Measurements from ENCODE around the gene DUSP3. TPM values are rescaled to one million over a fixed set of nuclear protein-coding genes. Genes with fewer than 3 reads are reported as not detected.

Gene DUSP3
- total RNA-seq, 3 donors from 2014 or later = 46.9 to 123 (median 62.9) TPM

DNA sequence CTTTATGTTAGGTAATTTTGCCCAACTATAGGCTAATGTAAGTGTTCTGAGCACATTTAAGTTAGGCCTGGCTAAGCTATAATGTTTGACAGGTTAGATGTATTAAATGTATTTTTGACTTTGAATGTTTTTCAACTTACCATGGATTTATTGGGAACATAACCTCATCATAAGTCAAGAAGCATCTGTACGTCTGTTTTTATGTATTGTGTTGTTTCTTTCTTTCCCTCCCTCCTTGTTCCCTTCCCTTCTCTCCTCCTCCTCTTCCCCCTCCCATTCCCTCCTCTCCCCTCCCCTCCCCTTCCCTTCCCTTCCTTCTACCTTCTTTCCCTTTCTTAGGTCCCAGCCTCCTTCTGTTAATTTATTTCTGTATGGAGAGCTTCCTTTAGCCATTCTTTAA, 10.7 kb upstream of the DUSP3 start:
- H3K36me3 ChIP-seq (ENCODE audit: low read depth) = no peaks in the 10 kb centered on the region
- no peak for ATAC-seq
- H3K4me3 ChIP-seq = no peak overlapping the region
- TF ChIP-seq, protein P1, sequence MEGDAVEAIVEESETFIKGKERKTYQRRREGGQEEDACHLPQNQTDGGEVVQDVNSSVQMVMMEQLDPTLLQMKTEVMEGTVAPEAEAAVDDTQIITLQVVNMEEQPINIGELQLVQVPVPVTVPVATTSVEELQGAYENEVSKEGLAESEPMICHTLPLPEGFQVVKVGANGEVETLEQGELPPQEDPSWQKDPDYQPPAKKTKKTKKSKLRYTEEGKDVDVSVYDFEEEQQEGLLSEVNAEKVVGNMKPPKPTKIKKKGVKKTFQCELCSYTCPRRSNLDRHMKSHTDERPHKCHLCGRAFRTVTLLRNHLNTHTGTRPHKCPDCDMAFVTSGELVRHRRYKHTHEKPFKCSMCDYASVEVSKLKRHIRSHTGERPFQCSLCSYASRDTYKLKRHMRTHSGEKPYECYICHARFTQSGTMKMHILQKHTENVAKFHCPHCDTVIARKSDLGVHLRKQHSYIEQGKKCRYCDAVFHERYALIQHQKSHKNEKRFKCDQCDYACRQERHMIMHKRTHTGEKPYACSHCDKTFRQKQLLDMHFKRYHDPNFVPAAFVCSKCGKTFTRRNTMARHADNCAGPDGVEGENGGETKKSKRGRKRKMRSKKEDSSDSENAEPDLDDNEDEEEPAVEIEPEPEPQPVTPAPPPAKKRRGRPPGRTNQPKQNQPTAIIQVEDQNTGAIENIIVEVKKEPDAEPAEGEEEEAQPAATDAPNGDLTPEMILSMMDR (IDR thresholded peaks at IDR 0.05) = no peak
- H3K9me3 ChIP-seq = no peaks in the 10 kb centered on the region
- intact Hi-C loops (cut with DNase I, micrococcal nuclease) = no loop called here
- peaks cover 3% of the 10 kb centered on the region for H3K4me1 ChIP-seq (ENCODE audit: low read depth)
- no peak for DNase-seq

GRCh38 chr17:43788540-43788939, 9.8 kb upstream of the DUSP3 start:
- Histone ChIP-seq H3K4me3 (no peak overlapping the region), H3K9me3 (no peaks in the 10 kb centered on the region), H3K4me1 (ENCODE audit: low read depth) (peaks cover 3% of the 10 kb centered on the region), H3K36me3 (ENCODE audit: low read depth) (no peaks in the 10 kb centered on the region)
- DNase-seq (no peak), ATAC-seq (no peak)
- TF ChIP-seq, protein P1 (IDR thresholded peaks at IDR 0.05) = no peak
- intact Hi-C loops (cut with DNase I, micrococcal nuclease) = no loop called here

GRCh38 chr17:43787728-43788127, 9.0 kb upstream of the DUSP3 start:
- no peak for ATAC-seq
- Histone ChIP-seq H3K4me3 (no peak overlapping the region), H3K4me1 (ENCODE audit: low read depth) (peaks cover 3% of the 10 kb centered on the region), H3K9me3 (no peaks in the 10 kb centered on the region), H3K36me3 (ENCODE audit: low read depth) (no peaks in the 10 kb centered on the region)
- DNase-seq = no peak
- TF ChIP-seq, protein P1 (IDR thresholded peaks at IDR 0.05) = no peak
- intact Hi-C loops (cut with DNase I, micrococcal nuclease) = no loop called here

DNA sequence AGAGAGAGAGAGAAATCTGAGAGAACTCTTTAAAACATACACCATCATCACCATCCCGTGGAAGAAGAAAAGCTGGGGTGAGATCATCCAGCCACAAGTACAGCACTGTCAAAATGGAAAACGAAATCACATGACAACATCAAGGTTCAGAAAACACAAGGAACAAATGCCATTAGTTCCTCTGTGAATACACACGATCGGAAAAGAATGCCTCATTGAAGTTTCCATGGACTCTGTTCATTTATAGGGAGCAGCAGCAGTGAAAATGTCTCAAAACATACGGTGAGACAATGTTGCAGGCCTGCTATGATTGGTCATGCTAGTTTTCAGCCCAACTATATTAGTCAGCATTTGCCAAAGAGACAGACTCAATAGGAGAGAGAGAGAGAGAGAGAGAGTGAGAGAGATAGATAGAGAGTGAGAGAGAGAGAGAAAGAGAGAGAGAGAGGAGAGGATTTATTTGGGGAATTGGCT, 5.9 kb upstream of the DUSP3 start:
- H3K9me3 ChIP-seq = no peaks in the 10 kb centered on the region
- TF ChIP-seq, protein P1 (IDR thresholded peaks at IDR 0.05) = no peak
- ATAC-seq (no peak), DNase-seq (no peak)
- H3K36me3 ChIP-seq (ENCODE audit: low read depth) = no peaks in the 10 kb centered on the region
- H3K4me3 ChIP-seq = no peak overlapping the region
- intact Hi-C loops (cut with DNase I, micrococcal nuclease) = no loop called here
- H3K4me1 ChIP-seq (ENCODE audit: low read depth) = no peaks in the 10 kb centered on the region

DNA sequence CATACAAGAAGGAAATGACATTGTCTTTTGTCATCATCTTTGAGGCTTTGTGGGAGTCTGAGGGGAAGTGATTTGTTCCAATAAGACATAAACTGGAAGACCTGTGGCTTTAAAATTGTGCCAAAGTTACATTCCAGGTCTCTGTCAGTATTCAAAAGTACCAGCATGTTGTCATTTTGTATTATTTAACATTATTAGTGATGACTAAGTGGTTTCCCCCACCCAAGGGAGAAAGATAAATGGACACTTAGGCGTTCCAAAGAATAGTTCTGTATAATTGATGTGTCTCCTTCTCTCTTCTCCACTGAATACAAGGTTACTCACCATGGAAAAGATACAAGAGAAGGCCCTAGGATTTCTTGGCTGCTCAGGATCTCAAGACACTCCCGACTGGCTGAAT, 5.3 kb upstream of the DUSP3 start:
- no peak overlapping the region for H3K4me3 ChIP-seq
- no peaks in the 10 kb centered on the region for H3K4me1 ChIP-seq (ENCODE audit: low read depth)
- ATAC-seq = no peak
- H3K36me3 ChIP-seq (ENCODE audit: low read depth) = no peaks in the 10 kb centered on the region
- no peak for DNase-seq
- H3K9me3 ChIP-seq = no peaks in the 10 kb centered on the region
- TF ChIP-seq, protein P1 (IDR thresholded peaks at IDR 0.05) = no peak
- intact Hi-C loops (cut with DNase I, micrococcal nuclease) = no loop called here

Data from mucosa of descending colon (tissue), 3 donors.